ENCODE results near the gene PPP1CA.

PPP1CA gene

GRCh38 chr11:67382276-67383136, 19.2 kb downstream of the PPP1CA start:
- no peak for DNase-seq (ENCODE audit: low read depth)

GRCh38 chr11:67381244-67381972, 20.2 kb downstream of the PPP1CA start:
- DNase-seq (ENCODE audit: low read depth), result no peak

- no peak for DNase-seq (ENCODE audit: low read depth)
These were observed 22.3 kb downstream of the PPP1CA start for GRCh38 chr11:67379061-67380058.

- no peak for DNase-seq (ENCODE audit: low read depth)
These were observed 23.1 kb downstream of the PPP1CA start for GRCh38 chr11:67378544-67378943.

GRCh38 chr11:67376873-67377808, 24.5 kb downstream of the PPP1CA start:
- no peak for DNase-seq (ENCODE audit: low read depth)

GRCh38 chr11:67376063-67376820, 25.4 kb downstream of the PPP1CA start:
- DNase-seq (ENCODE audit: low read depth), result no peak

- DNase-seq (ENCODE audit: low read depth), result no peak
These were observed 26.2 kb downstream of the PPP1CA start for GRCh38 chr11:67375320-67376055.

- DNase-seq (ENCODE audit: low read depth), result no peak
These were observed 26.9 kb downstream of the PPP1CA start for GRCh38 chr11:67374571-67375281.

- peak; percentile 96 for DNase-seq (ENCODE audit: low read depth)
These were observed 27.7 kb downstream of the PPP1CA start for GRCh38 chr11:67373648-67374570.

GRCh38 chr11:67372993-67373647, 28.5 kb downstream of the PPP1CA start, which contains the start of gene CLCF1:
Gene CLCF1 (minus strand): TSS chr11:67373598. CDS start chr11:67373539, 59 bp downstream.
- DNase-seq (ENCODE audit: low read depth), result no peak

GRCh38 chr11:67372321-67372992, 29.2 kb downstream of the PPP1CA start:
- DNase-seq (ENCODE audit: low read depth), result no peak

- DNase-seq (ENCODE audit: low read depth), result no peak
These were observed 29.7 kb downstream of the PPP1CA start for GRCh38 chr11:67371911-67372320.

GRCh38 chr11:67371189-67371910, 30.3 kb downstream of the PPP1CA start:
- no peak for DNase-seq (ENCODE audit: low read depth)

- no peak for DNase-seq (ENCODE audit: low read depth)
These were observed 31.1 kb downstream of the PPP1CA start for GRCh38 chr11:67370351-67371076.

- DNase-seq (ENCODE audit: low read depth), result no peak
These were observed 31.8 kb downstream of the PPP1CA start for GRCh38 chr11:67369801-67370284.
